ENCODE data around the gene KDM1B.

- TF ChIP-seq EP300 (IDR thresholded peaks at IDR 0.05; ENCODE audit: borderline replicate concordance) (no peak), USF1 (IDR thresholded peaks at IDR 0.05) (no peak), YY1 (IDR thresholded peaks at IDR 0.05; ENCODE audit: low read depth) (no peak), TEAD4 (IDR thresholded peaks at IDR 0.05) (no peak), REST (IDR thresholded peaks at IDR 0.05; ENCODE audit: low read depth) (no peak), TAF1 (IDR thresholded peaks at IDR 0.05; ENCODE audit: low read depth) (no peak)
These were observed 58.2 kb downstream of the KDM1B start for GRCh38 chr6:18213439-18213838.
